ENCODE measurements around the gene GPI. TPM values are rescaled to one million over a fixed set of nuclear protein-coding genes. Genes with fewer than 3 reads are reported as not detected.

Gene GPI
- total and polyA plus RNA-seq, 2 of the 8 experiments (the other 6 are each of a cell fraction or from before 2014, with no cell fraction given), result 171 to 360 TPM

DNA sequence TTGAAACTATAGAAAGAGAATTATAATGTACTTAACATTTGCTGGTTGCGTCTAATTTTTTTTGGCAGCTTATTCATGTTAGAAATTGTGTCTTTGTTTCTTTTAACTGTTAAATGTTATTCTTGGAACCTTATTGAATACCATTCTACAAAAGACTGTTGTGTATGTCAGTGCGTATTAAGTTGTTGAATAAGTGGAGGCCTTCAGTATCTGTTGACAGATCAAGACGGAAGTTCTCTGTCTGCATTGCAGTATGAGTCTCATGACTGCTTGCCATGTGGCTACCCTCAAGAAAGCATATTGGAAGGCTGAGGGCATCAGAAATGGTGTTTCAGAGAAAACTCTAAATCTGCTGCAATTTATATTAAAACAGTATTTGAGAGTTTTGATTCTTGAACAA lies 71.7 kb downstream of the GPI start (continued):
- TF ChIP-seq, protein P1, sequence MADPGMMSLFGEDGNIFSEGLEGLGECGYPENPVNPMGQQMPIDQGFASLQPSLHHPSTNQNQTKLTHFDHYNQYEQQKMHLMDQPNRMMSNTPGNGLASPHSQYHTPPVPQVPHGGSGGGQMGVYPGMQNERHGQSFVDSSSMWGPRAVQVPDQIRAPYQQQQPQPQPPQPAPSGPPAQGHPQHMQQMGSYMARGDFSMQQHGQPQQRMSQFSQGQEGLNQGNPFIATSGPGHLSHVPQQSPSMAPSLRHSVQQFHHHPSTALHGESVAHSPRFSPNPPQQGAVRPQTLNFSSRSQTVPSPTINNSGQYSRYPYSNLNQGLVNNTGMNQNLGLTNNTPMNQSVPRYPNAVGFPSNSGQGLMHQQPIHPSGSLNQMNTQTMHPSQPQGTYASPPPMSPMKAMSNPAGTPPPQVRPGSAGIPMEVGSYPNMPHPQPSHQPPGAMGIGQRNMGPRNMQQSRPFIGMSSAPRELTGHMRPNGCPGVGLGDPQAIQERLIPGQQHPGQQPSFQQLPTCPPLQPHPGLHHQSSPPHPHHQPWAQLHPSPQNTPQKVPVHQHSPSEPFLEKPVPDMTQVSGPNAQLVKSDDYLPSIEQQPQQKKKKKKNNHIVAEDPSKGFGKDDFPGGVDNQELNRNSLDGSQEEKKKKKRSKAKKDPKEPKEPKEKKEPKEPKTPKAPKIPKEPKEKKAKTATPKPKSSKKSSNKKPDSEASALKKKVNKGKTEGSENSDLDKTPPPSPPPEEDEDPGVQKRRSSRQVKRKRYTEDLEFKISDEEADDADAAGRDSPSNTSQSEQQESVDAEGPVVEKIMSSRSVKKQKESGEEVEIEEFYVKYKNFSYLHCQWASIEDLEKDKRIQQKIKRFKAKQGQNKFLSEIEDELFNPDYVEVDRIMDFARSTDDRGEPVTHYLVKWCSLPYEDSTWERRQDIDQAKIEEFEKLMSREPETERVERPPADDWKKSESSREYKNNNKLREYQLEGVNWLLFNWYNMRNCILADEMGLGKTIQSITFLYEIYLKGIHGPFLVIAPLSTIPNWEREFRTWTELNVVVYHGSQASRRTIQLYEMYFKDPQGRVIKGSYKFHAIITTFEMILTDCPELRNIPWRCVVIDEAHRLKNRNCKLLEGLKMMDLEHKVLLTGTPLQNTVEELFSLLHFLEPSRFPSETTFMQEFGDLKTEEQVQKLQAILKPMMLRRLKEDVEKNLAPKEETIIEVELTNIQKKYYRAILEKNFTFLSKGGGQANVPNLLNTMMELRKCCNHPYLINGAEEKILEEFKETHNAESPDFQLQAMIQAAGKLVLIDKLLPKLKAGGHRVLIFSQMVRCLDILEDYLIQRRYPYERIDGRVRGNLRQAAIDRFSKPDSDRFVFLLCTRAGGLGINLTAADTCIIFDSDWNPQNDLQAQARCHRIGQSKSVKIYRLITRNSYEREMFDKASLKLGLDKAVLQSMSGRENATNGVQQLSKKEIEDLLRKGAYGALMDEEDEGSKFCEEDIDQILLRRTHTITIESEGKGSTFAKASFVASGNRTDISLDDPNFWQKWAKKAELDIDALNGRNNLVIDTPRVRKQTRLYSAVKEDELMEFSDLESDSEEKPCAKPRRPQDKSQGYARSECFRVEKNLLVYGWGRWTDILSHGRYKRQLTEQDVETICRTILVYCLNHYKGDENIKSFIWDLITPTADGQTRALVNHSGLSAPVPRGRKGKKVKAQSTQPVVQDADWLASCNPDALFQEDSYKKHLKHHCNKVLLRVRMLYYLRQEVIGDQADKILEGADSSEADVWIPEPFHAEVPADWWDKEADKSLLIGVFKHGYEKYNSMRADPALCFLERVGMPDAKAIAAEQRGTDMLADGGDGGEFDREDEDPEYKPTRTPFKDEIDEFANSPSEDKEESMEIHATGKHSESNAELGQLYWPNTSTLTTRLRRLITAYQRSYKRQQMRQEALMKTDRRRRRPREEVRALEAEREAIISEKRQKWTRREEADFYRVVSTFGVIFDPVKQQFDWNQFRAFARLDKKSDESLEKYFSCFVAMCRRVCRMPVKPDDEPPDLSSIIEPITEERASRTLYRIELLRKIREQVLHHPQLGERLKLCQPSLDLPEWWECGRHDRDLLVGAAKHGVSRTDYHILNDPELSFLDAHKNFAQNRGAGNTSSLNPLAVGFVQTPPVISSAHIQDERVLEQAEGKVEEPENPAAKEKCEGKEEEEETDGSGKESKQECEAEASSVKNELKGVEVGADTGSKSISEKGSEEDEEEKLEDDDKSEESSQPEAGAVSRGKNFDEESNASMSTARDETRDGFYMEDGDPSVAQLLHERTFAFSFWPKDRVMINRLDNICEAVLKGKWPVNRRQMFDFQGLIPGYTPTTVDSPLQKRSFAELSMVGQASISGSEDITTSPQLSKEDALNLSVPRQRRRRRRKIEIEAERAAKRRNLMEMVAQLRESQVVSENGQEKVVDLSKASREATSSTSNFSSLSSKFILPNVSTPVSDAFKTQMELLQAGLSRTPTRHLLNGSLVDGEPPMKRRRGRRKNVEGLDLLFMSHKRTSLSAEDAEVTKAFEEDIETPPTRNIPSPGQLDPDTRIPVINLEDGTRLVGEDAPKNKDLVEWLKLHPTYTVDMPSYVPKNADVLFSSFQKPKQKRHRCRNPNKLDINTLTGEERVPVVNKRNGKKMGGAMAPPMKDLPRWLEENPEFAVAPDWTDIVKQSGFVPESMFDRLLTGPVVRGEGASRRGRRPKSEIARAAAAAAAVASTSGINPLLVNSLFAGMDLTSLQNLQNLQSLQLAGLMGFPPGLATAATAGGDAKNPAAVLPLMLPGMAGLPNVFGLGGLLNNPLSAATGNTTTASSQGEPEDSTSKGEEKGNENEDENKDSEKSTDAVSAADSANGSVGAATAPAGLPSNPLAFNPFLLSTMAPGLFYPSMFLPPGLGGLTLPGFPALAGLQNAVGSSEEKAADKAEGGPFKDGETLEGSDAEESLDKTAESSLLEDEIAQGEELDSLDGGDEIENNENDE (IDR thresholded peaks at IDR 0.05; ENCODE audit: insufficient replicate concordance, low read length), result no peak
- TF ChIP-seq TCF12 (IDR thresholded peaks at IDR 0.05; ENCODE audit: low read depth, low read length), result no peak
- TF ChIP-seq NRF1 (IDR thresholded peaks at IDR 0.05; ENCODE audit: low read depth, low read length), result no peak
